DMS153 (cell line): ENCODE data around the gene OR5C1.

ENCODE experiments used
- DNase-seq: peaks from one replicate; lab custom pipeline; 2025; lab: John Stamatoyannopoulos, UW

Gene OR5C1

DNA sequence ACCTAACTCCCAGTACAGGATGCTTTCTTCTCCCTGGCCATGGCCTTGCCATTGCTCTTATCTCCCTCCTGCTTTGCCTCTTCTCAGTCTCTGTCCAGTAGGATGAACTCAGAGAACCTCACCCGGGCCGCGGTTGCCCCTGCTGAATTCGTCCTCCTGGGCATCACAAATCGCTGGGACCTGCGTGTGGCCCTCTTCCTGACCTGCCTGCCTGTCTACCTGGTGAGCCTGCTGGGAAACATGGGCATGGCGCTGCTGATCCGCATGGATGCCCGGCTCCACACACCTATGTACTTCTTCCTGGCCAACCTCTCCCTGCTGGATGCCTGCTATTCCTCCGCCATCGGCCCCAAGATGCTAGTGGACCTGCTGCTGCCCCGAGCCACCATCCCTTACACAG, at the start of gene OR5C1:
OR5C1 (plus strand) TSS at position 103 of the 400 bp plus-strand sequence; CDS start at position 103, 0 bp downstream.
- no peak for DNase-seq

- DNase-seq: no peak
Observed at GRCh38 chr9:122742003-122742402, 46.7 kb upstream of the OR5C1 start, which contains the start of gene OR1L6. OR1L6 (plus strand) TSS chr9:122742303; CDS start chr9:122749848, 7,545 bp downstream.

GRCh38 chr9:122754825-122755224, 33.9 kb upstream of the OR5C1 start:
- DNase-seq: no peak

DNA sequence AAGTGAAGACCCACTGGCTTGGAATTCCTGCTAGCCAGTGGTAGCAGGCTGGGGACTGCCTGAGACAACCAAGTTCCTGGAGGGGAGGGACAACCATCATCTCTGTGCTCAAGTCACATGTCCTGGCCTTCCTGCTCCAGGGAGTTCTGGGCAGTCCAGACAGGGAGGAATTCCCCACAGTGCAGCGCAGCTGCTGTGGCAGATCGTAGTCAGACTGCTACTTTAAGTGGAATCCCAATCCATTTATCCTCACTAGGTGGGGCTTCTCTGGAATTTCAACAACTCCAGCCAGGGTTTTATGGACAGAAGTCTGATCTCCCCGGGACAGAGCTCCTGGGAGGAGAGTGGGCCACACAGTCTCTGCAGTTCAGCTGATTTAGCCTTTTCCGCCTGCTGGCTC, 20.9 kb upstream of the OR5C1 start:
- DNase-seq: no peak

- DNase-seq: no peak
Observed at GRCh38 chr9:122777052-122777451, 11.7 kb upstream of the OR5C1 start.

GRCh38 chr9:122777935-122778627, 10.7 kb upstream of the OR5C1 start:
- DNase-seq: no peak

DNA sequence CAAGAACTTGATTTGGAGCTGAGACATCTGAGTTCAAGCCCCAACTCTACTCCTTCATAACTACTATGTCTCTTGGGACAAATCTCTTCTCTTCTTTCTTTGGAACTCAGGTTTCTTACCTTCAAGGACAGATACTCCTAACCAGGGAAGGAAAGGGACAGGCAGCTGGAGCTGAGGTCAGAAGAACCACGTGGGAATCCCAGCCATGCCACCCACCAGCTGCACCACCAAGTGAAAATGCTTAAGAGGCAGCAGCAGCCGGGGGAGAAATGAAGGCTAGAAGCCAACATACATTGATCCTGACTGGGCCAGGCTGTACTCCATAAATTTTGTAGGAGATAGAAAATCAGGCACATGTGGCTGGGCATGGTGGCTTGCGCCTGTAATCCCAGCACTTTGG, 9.6 kb upstream of the OR5C1 start:
- no peak for DNase-seq

DNA sequence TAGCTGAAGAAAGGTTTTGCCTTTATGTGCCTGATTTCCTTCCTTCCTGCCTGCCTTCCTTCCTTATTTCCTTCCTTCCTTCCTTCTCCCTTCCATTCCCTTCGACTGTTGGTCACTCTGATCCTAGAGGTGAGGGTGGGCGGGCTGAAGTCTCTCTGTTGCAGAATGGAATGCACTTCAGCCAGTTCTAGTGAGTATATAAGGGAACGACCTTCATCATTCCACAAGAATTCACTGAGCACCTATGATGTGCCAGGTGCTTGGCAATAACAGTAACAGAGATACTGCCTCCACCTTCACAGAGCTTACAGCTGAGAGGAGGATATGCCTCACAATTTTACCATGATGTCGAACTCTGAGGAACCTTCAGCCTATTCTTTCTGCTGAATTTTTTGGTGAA, 8.7 kb upstream of the OR5C1 start:
- DNase-seq: no peak

DNA sequence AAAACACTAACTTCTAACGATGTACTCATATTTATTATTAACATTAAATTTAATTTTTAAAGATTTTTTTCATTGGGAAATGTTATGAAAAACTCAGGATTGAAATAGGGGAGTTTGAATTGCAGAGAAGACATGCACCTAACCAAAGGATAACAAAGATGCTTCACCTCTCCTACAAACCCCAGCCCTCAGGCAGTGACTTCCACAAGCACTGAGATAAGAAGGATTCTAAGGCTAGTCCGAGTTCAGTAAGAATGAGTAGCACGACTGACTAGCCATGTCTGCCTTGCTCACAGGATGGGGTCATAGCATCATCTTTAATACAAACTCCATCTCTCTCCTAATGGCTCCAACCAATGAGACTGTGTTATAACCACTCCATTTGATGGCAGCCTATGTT, 7.1 kb upstream of the OR5C1 start:
- DNase-seq: no peak

- DNase-seq: no peak
Observed at GRCh38 chr9:122785269-122785668, 3.5 kb upstream of the OR5C1 start.

GRCh38 chr9:122786338-122786737, 2.4 kb upstream of the OR5C1 start:
- DNase-seq: no peak

GRCh38 chr9:122789256-122790046, 718 bp downstream of the OR5C1 start:
- DNase-seq: no peak

DNA sequence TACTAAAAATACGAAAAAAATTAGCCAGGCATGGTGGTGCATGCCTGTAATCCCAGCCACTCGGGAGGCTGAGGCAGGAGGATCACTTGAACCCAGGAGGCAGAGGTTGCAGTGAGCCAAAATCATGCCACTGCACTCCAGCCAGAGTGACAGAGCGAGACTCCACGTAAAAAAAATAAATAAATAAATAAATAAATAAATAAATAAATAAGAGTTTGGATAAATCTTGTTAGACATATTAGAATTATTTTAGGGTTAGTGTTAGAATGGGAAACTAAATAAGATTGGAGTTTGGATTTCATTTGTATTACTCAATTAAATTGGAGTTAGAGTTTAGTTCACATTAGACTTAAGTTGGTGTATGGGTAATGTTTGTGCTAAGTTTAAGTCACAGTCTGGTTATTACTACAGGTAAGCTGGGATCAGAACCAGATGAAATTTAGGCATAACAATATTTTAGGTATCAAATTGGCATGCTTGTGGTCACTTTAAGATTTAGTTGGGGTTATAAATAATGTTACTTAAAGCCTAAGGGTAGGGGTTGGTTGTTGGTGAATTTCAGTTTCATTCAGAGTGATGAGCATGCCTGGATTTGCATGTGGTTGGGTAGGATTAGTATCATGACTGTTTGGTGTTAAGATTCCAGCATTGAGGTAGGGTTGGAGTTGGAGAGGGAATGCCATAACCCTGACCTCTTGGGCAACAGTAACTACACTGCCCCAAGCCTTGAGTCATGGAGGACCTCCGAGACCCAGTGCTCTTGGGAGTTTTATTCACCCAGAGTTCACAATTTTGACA, 3.3 kb downstream of the OR5C1 start:
- DNase-seq: no peak

DNA sequence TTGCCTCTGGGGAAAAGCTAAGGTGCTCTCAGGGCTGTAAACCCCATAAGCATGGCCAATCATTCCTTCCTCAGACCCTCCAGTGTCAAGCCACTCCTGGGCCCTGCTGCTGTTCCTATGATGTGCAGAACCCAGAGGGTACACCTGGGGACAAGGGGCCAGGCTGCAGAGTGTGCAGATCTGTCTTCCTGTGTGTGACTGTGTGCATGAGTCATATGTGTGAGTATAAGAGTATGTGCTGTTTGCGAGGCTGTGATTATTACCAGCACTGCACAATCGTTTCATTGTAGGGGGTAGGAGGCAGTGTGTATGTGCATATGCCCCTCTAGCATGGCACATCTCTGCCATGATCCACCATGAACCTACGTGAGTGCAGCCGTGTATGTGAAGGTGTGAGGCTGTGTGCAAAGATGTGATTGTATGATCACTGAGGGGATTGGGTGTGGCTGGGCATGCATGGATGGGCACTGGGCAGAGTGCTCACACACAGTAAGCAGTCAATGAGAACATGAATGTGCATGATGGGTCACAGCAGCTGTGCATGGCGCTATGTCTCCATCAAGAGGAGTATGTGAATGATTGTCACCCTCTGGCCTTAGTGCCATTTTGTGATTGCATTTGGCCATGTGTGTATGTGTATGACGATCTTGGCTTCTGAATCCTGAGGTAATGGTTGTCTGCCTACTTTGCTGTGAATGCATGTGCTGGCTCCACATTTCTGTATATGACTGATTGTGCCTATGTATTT, 8.8 kb downstream of the OR5C1 start:
- DNase-seq: no peak

- DNase-seq: no peak
Observed at GRCh38 chr9:122800066-122801060, 11.6 kb downstream of the OR5C1 start, which contains the start of gene OR1K1. OR1K1 (plus strand) TSS chr9:122800123; CDS start chr9:122800123, 0 bp downstream.

DNA sequence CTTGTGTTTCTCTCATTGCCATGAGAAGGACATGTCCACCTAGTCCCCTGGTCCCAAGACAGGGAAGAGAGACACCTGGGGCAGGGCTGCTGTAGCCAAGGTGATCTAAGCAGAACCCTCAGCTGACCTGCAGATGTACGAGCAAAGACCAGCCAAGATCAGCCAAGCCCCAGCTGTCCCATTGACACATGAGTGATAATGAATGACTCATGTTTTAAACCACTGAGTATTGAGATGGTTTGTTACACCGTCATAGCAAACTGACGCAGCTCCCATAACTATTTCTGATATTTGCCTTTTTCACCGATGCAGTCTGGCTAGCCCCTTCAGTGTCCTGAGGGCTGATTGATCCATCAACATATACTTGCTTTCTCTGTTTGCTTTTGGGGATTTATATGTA, 17.9 kb downstream of the OR5C1 start:
- no peak for DNase-seq

- DNase-seq: no peak
Observed at GRCh38 chr9:122807271-122807900, 18.7 kb downstream of the OR5C1 start.

- no peak for DNase-seq
Observed at GRCh38 chr9:122808141-122808540, 19.4 kb downstream of the OR5C1 start.

- DNase-seq: peak; percentile 77
Observed at GRCh38 chr9:122809261-122809660, 20.5 kb downstream of the OR5C1 start.
